Mesenchymal stem cell (in vitro differentiated cells and primary cell): ENCODE measurements around the gene TMEM63C. TPM values are rescaled to one million over a fixed set of nuclear protein-coding genes. Genes with fewer than 3 reads are reported as not detected.

Experiments used
- DNase-seq: peaks from one replicate; pipeline ENCODE4 v3.0.0-alpha.2; 2013
- H2AFZ ChIP-seq: one replicate; pipeline ENCODE4 v1.6.1; 2013; ENCODE audit warnings: low read depth, mild to moderate bottlenecking, control low read depth, inconsistent platforms, low read length, moderate library complexity
- H2AK5ac ChIP-seq: 2 replicates; pipeline ENCODE4 v1.6.1; 2013; ENCODE audit warnings: low read length, moderate library complexity, mild to moderate bottlenecking, inconsistent platforms; ENCODE audit not compliant: severe bottlenecking
- H2BK120ac ChIP-seq: one replicate; pipeline ENCODE4 v1.6.1; 2013; ENCODE audit warnings: low read depth, mild to moderate bottlenecking, inconsistent platforms, low read length, moderate library complexity
- H2BK12ac ChIP-seq, 2 experiments: one replicate each; pipeline ENCODE4 v1.6.1; 2013; ENCODE audit warnings: inconsistent platforms in 2 of 2, low read length in 2 of 2, mild to moderate bottlenecking in 2 of 2, moderate library complexity in 2 of 2, control low read depth in 1 of 2
- H2BK15ac ChIP-seq: one replicate; pipeline ENCODE4 v1.6.1; 2013; ENCODE audit warnings: mild to moderate bottlenecking, low read depth, inconsistent platforms; ENCODE audit not compliant: poor library complexity, severe bottlenecking
- H2BK5ac ChIP-seq: 2 replicates; pipeline ENCODE4 v1.6.1; 2013; ENCODE audit warnings: low read depth, mild to moderate bottlenecking, low read length, control low read depth, inconsistent platforms; ENCODE audit not compliant: poor library complexity, severe bottlenecking
- H3K14ac ChIP-seq, 2 experiments: one replicate each; pipeline ENCODE4 v1.6.1; 2013; ENCODE audit warnings: inconsistent platforms in 2 of 2, low read length in 2 of 2, control low read depth in 1 of 2, mild to moderate bottlenecking in 1 of 2, moderate library complexity in 1 of 2
- H3K18ac ChIP-seq, 2 experiments: one replicate each; pipeline ENCODE4 v1.6.1; 2013; ENCODE audit warnings: inconsistent platforms in 2 of 2, low read length in 2 of 2, control low read depth in 1 of 2, low read depth in 1 of 2, mild to moderate bottlenecking in 1 of 2
- H3K23ac ChIP-seq, 2 experiments: one replicate each; pipeline ENCODE4 v1.6.1; 2013; ENCODE audit warnings: inconsistent platforms in 2 of 2, low read length in 2 of 2, mild to moderate bottlenecking in 2 of 2, moderate library complexity in 2 of 2, control low read depth in 1 of 2
- H3K27ac ChIP-seq: 2 replicates; pipeline ENCODE4 v1.5.1; 2013; ENCODE audit warnings: mild to moderate bottlenecking, moderate library complexity, low read length, control low read depth, inconsistent platforms; ENCODE audit not compliant: poor library complexity, severe bottlenecking
- H3K27me3 ChIP-seq, 2 experiments: 2 replicates each; pipeline versions ENCODE4 v1.6.1 to v1.7.0; 2013; ENCODE audit warnings: low read length in 2 of 2, mild to moderate bottlenecking in 2 of 2, moderate library complexity in 2 of 2, control low read depth in 1 of 2, inconsistent platforms in 1 of 2; ENCODE audit not compliant: control insufficient read depth in 1 of 2, insufficient read depth in 1 of 2
- H3K36me3 ChIP-seq, 2 experiments: 2 replicates each; pipeline versions ENCODE4 v1.6.1 to v1.7.0; 2013; ENCODE audit warnings: low read length in 2 of 2, control low read depth in 1 of 2, inconsistent platforms in 1 of 2, low read depth in 1 of 2, mild to moderate bottlenecking in 1 of 2; ENCODE audit not compliant: insufficient read depth in 2 of 2, control insufficient read depth in 1 of 2
- H3K4ac ChIP-seq, 2 experiments: one replicate each; pipeline ENCODE4 v1.6.1; 2013; ENCODE audit warnings: inconsistent platforms in 2 of 2, low read length in 2 of 2, mild to moderate bottlenecking in 2 of 2, moderate library complexity in 2 of 2, control low read depth in 1 of 2, low read depth in 1 of 2
- H3K4me1 ChIP-seq: 2 replicates; pipeline ENCODE4 v1.6.1; 2013; ENCODE audit warnings: low read depth, low read length, control low read depth; ENCODE audit not compliant: control insufficient read depth, insufficient read depth
- H3K4me2 ChIP-seq: 2 replicates; pipeline ENCODE4 v1.6.1; 2013; ENCODE audit warnings: low read length, mild to moderate bottlenecking, inconsistent platforms; ENCODE audit not compliant: poor library complexity, severe bottlenecking
- H3K4me3 ChIP-seq, 2 experiments: 2 replicates each; pipeline versions ENCODE4 v1.5.1 to v1.7.0; 2013; ENCODE audit warnings: low read length in 2 of 2, mild to moderate bottlenecking in 2 of 2, control low read depth in 1 of 2, low read depth in 1 of 2; ENCODE audit not compliant: insufficient read depth in 1 of 2
- H3K79me1 ChIP-seq: replicated peaks from 2 replicates; pipeline ENCODE4 v1.6.1; 2013; ENCODE audit warnings: mild to moderate bottlenecking, control low read depth, low read length, inconsistent platforms; ENCODE audit not compliant: poor library complexity, severe bottlenecking
- H3K9ac ChIP-seq: 2 replicates; pipeline ENCODE4 v1.7.0; 2013; ENCODE audit warnings: mild to moderate bottlenecking, low read length, moderate library complexity
- H3K9me3 ChIP-seq: 2 replicates; pipeline ENCODE4 v1.7.0; 2013; ENCODE audit warnings: mild to moderate bottlenecking, low read length; ENCODE audit not compliant: control insufficient read depth
- H4K8ac ChIP-seq: one replicate; pipeline ENCODE4 v1.6.1; 2013; ENCODE audit warnings: inconsistent platforms, mild to moderate bottlenecking, low read length, moderate library complexity
- H4K91ac ChIP-seq: one replicate; pipeline ENCODE4 v1.6.1; 2013; ENCODE audit warnings: mild to moderate bottlenecking, low read length, inconsistent platforms
- WGBS: methylation state at CpG from one replicate; pipeline ENCODE4 v1.1.7; 2013; ENCODE audit warnings: mixed read lengths; 5-methylcytosine and 5-hydroxymethylcytosine counted together
- polyA plus RNA-seq, 2 experiments: library from polyadenylated mRNA; stranded (reverse); fragments of 200-250 nt; gene quantifications; one replicate each; pipeline ENCODE4 v1.2.3, GENCODE V29; 2013

TMEM63C gene
- 0.03 TPM for polyA plus RNA-seq (2013, experiment 1 of 2)
- 0.07 TPM for polyA plus RNA-seq (2013, experiment 2 of 2)

GRCh38 chr14:77181603-77182437 lies at the start of gene TMEM63C:
TMEM63C (plus strand) TSS chr14:77181798; CDS start chr14:77218814, 37,016 bp downstream.
- no peak within 1 kb of the TSS for H2BK120ac ChIP-seq
- no peak within 1 kb of the TSS for H3K23ac ChIP-seq
- no peak within 1 kb of the TSS for H3K4ac ChIP-seq
- 1% methylated on average over 43 of the region's 46 CpGs for whole genome bisulfite sequencing
- peak within 1 kb of the TSS; percentile 8 for H2AFZ ChIP-seq
- no peak within 1 kb of the TSS for H3K27ac ChIP-seq
- peak within 1 kb of the TSS in 1 of 2 experiments; percentile 13 for H3K14ac ChIP-seq
- DNase-seq = no peak
- no peaks in the 10 kb centered on the region for H3K9me3 ChIP-seq
- peak within 1 kb of the TSS; percentile 83 for H3K4me2 ChIP-seq
- H3K79me1 ChIP-seq = no peaks in the 10 kb centered on the region
- H4K91ac ChIP-seq = no peak within 1 kb of the TSS
- no peaks in the 10 kb centered on the region for H3K36me3 ChIP-seq
- H3K4me1 ChIP-seq = peaks cover 15% of the 10 kb centered on the region
- no peak within 1 kb of the TSS for H3K18ac ChIP-seq
- peak within 1 kb of the TSS in 1 of 2 experiments; percentile 65 for H3K4me3 ChIP-seq
- H2BK5ac ChIP-seq = no peak within 1 kb of the TSS
- H3K9ac ChIP-seq = no peak within 1 kb of the TSS
- H2AK5ac ChIP-seq = no peak within 1 kb of the TSS
- no peak within 1 kb of the TSS for H2BK12ac ChIP-seq
- no peak within 1 kb of the TSS for H4K8ac ChIP-seq
- no peak within 1 kb of the TSS for H2BK15ac ChIP-seq
- peaks cover 33 to 57% of the 10 kb centered on the region in 2 experiments for H3K27me3 ChIP-seq

- Histone ChIP-seq H4K91ac (no peak overlapping the region), H4K8ac (no peak overlapping the region), H3K4ac (no peak overlapping the region), H3K23ac (no peak overlapping the region), H3K9ac (no peak overlapping the region), H3K9me3 (no peaks in the 10 kb centered on the region), H3K4me2 (no peak overlapping the region), H2BK120ac (no peak overlapping the region), H2BK5ac (no peak overlapping the region), H3K14ac (no peak overlapping the region), H2BK15ac (no peak overlapping the region), H3K27me3 (peaks cover 88 to 89% of the 10 kb centered on the region in 2 experiments), H3K4me1 (peaks cover 1% of the 10 kb centered on the region), H3K4me3 (no peak overlapping the region), H2AFZ (no peak overlapping the region), H2BK12ac (no peak overlapping the region), H3K36me3 (no peaks in the 10 kb centered on the region), H3K27ac (no peak overlapping the region), H3K18ac (no peak overlapping the region), H3K79me1 (no peaks in the 10 kb centered on the region), H2AK5ac (no peak overlapping the region)
- DNase-seq = no peak
- 98% methylated on average over 5 of the region's 5 CpGs for WGBS
Measured at GRCh38 chr14:77131871-77132486, 49.6 kb upstream of the TMEM63C start.

- Histone ChIP-seq H4K91ac (no peak overlapping the region), H3K23ac (no peak overlapping the region), H3K27me3 (peaks cover 89 to 90% of the 10 kb centered on the region in 2 experiments), H3K4ac (no peak overlapping the region), H3K4me2 (no peak overlapping the region), H2BK12ac (no peak overlapping the region), H2BK120ac (no peak overlapping the region), H3K14ac (no peak overlapping the region), H3K4me1 (peaks cover 1% of the 10 kb centered on the region), H3K9ac (no peak overlapping the region), H2AFZ (no peak overlapping the region), H3K79me1 (no peaks in the 10 kb centered on the region), H2BK15ac (no peak overlapping the region), H3K9me3 (no peaks in the 10 kb centered on the region), H4K8ac (no peak overlapping the region), H3K4me3 (no peak overlapping the region), H3K18ac (no peak overlapping the region), H2AK5ac (no peak overlapping the region), H3K36me3 (no peaks in the 10 kb centered on the region), H2BK5ac (no peak overlapping the region), H3K27ac (no peak overlapping the region)
- 42% methylated on average over 22 of the region's 22 CpGs for WGBS
- DNase-seq = peak; percentile 56
Measured at GRCh38 chr14:77133720-77134338, 47.8 kb upstream of the TMEM63C start.

GRCh38 chr14:77139022-77139421 lies 42.6 kb upstream of the TMEM63C start:
- no peak overlapping the region for H2BK12ac ChIP-seq
- H3K14ac ChIP-seq = no peak overlapping the region
- H3K18ac ChIP-seq = no peak overlapping the region
- H3K4me2 ChIP-seq = no peak overlapping the region
- H3K27ac ChIP-seq = no peak overlapping the region
- no peaks in the 10 kb centered on the region for H3K79me1 ChIP-seq
- peaks cover 23% of the 10 kb centered on the region for H3K4me1 ChIP-seq
- no peak overlapping the region for H2BK120ac ChIP-seq
- H3K9me3 ChIP-seq = no peaks in the 10 kb centered on the region
- H3K27me3 ChIP-seq = peaks cover 88 to 95% of the 10 kb centered on the region in 2 experiments
- H3K23ac ChIP-seq = no peak overlapping the region
- H4K91ac ChIP-seq = no peak overlapping the region
- WGBS = 92% methylated on average over 15 of the region's 15 CpGs
- no peak overlapping the region for H2AFZ ChIP-seq
- no peak overlapping the region for H3K4ac ChIP-seq
- DNase-seq = no peak
- no peak overlapping the region for H2AK5ac ChIP-seq
- no peaks in the 10 kb centered on the region for H3K36me3 ChIP-seq
- no peak overlapping the region for H3K9ac ChIP-seq
- no peak overlapping the region for H2BK15ac ChIP-seq
- no peak overlapping the region for H4K8ac ChIP-seq
- H3K4me3 ChIP-seq = no peak overlapping the region
- no peak overlapping the region for H2BK5ac ChIP-seq
